HepG2 (cell line): Measurements from ENCODE around the gene TMEM53.

Experiments used
- GABPB1 ChIP-seq: IDR thresholded peaks from 2 replicates; pipeline ENCODE4 v1.6.1; 2016; ENCODE audit warnings: mild to moderate bottlenecking, missing genetic modification reagents, moderate library complexity, missing compliant biosample characterization
- IRF2 ChIP-seq: IDR thresholded peaks from 2 replicates; pipeline ENCODE4 v1.6.1; 2018; ENCODE audit warnings: missing genetic modification reagents, missing compliant biosample characterization
- JUND ChIP-seq: sonication (generic); formaldehyde crosslinking; IDR thresholded peaks from 2 replicates; pipeline ENCODE4 v1.8.0; 2022; ENCODE audit warnings: mild to moderate bottlenecking, missing genetic modification reagents
- TF ChIP-seq, protein P1 (sequence below): sonication (generic); formaldehyde crosslinking; IDR thresholded peaks from 2 replicates; pipeline ENCODE4 v1.5.0; 2020; ENCODE audit warnings: mild to moderate bottlenecking, missing genetic modification reagents, moderate library complexity
- TF ChIP-seq, protein P2 (sequence below): sonication (generic); formaldehyde crosslinking; IDR thresholded peaks from 2 replicates; pipeline ENCODE4 v1.4.0; 2020; ENCODE audit warnings: mild to moderate bottlenecking, low read depth, missing genetic modification reagents

DNA sequence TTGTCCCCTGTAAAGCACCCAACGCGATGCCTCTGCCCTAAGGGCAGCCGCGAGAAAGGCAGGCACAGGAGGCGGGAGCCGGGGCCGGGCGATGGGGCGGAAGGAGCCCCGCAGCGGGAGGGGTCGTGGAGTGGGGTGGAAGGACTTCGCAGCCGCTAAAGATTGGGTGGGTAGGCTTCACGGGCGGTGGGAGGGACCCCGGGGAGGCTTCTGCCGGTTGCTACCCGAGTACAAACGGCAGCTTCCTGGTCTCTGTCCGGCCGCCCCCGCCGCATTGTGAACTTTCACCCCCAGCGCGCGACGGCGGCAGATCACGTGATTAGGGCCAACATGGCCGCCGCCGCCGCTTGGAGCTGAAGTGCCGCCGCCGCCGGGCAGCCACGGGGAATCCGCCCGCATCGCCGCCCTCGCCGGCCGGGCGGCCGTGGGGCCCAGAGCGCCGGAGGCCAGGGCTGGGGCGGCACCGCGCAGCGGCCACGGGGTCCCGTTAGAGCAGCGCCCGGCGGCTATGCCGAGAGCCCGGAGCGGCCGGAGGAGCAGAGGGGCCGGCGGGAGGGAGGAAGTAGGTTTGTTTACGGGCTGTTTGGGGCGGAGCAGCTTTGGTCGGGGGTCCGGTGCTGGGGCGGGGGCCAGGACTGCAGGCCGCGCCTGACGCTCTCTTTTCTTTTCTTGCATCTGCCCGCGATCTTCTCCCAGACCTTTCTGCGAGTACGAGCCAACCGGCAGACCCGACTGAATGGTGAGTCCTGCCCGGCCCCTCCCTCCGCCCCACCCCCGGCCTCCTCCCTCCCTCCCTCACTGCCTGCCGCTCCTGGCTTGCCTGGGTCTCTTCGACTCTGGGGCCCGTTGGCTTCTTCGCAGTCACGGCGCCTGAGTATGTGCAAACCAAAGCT, 42.4 kb downstream of the TMEM53 start:
- TF ChIP-seq IRF2 (CRISPR knock-in tag) = no peak
- TF ChIP-seq, protein P1, sequence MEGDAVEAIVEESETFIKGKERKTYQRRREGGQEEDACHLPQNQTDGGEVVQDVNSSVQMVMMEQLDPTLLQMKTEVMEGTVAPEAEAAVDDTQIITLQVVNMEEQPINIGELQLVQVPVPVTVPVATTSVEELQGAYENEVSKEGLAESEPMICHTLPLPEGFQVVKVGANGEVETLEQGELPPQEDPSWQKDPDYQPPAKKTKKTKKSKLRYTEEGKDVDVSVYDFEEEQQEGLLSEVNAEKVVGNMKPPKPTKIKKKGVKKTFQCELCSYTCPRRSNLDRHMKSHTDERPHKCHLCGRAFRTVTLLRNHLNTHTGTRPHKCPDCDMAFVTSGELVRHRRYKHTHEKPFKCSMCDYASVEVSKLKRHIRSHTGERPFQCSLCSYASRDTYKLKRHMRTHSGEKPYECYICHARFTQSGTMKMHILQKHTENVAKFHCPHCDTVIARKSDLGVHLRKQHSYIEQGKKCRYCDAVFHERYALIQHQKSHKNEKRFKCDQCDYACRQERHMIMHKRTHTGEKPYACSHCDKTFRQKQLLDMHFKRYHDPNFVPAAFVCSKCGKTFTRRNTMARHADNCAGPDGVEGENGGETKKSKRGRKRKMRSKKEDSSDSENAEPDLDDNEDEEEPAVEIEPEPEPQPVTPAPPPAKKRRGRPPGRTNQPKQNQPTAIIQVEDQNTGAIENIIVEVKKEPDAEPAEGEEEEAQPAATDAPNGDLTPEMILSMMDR (CRISPR knock-in tag) = no peak
- TF ChIP-seq GABPB1 (CRISPR knock-in tag) = peak; percentile 83
- TF ChIP-seq, protein P2, sequence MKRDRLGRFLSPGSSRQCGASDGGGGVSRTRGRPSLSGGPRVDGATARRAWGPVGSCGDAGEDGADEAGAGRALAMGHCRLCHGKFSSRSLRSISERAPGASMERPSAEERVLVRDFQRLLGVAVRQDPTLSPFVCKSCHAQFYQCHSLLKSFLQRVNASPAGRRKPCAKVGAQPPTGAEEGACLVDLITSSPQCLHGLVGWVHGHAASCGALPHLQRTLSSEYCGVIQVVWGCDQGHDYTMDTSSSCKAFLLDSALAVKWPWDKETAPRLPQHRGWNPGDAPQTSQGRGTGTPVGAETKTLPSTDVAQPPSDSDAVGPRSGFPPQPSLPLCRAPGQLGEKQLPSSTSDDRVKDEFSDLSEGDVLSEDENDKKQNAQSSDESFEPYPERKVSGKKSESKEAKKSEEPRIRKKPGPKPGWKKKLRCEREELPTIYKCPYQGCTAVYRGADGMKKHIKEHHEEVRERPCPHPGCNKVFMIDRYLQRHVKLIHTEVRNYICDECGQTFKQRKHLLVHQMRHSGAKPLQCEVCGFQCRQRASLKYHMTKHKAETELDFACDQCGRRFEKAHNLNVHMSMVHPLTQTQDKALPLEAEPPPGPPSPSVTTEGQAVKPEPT (CRISPR knock-in tag) = no peak
- TF ChIP-seq JUND (CRISPR knock-in tag) = no peak
